ENCODE measurements around the gene AOPEP.

AOPEP gene

GRCh38 chr9:95090023-95090791 lies 363.7 kb downstream of the AOPEP start:
- Histone ChIP-seq H3K27me3 (ENCODE audit: control insufficient read depth in 5 of 5, insufficient read depth in 4 of 5, low read length in 5 of 5) (no peaks in the 10 kb centered on the region), H3K9ac (ENCODE audit: low read length in 5 of 5) (no peak overlapping the region), H3K27ac (ENCODE audit: low read depth, low read length) (no peak overlapping the region), H3K4me1 (ENCODE audit: control insufficient read depth in 5 of 5, insufficient read depth in 5 of 5, low read length in 5 of 5) (peaks cover 9 to 62% (median 39%) of the 10 kb centered on the region in 5 donors), H3K9me3 (ENCODE audit: control insufficient read depth in 5 of 5, low read length in 5 of 5) (no peaks in the 10 kb centered on the region), H3K36me3 (ENCODE audit: control insufficient read depth in 5 of 5, insufficient read depth in 5 of 5, low read length in 5 of 5) (peaks cover 0 to 35% (median 20%) of the 10 kb centered on the region in 5 donors), H3K4me3 (ENCODE audit: low read depth in 1 of 5, low read length in 5 of 5) (no peak overlapping the region)

GRCh38 chr9:95090871-95091577 lies 364.5 kb downstream of the AOPEP start:
- Histone ChIP-seq H3K9me3 (ENCODE audit: control insufficient read depth in 5 of 5, low read length in 5 of 5) (no peaks in the 10 kb centered on the region), H3K4me3 (ENCODE audit: low read depth in 1 of 5, low read length in 5 of 5) (no peak overlapping the region), H3K27ac (ENCODE audit: low read depth, low read length) (peak overlapping the region; percentile 4), H3K36me3 (ENCODE audit: control insufficient read depth in 5 of 5, insufficient read depth in 5 of 5, low read length in 5 of 5) (peaks cover 0 to 27% (median 13%) of the 10 kb centered on the region in 5 donors), H3K9ac (ENCODE audit: low read length in 5 of 5) (peak overlapping the region in 1 of 5 donors; percentile 28), H3K4me1 (ENCODE audit: control insufficient read depth in 5 of 5, insufficient read depth in 5 of 5, low read length in 5 of 5) (peaks cover 9 to 65% (median 39%) of the 10 kb centered on the region in 5 donors), H3K27me3 (ENCODE audit: control insufficient read depth in 5 of 5, insufficient read depth in 4 of 5, low read length in 5 of 5) (no peaks in the 10 kb centered on the region)

- peak overlapping the region in 2 of 5 donors; percentile 28 to 38 for H3K9ac ChIP-seq (ENCODE audit: low read length in 5 of 5)
Observed at GRCh38 chr9:95091601-95092261, 365.2 kb downstream of the AOPEP start.

GRCh38 chr9:95092262-95093072 lies 366.0 kb downstream of the AOPEP start:
- Histone ChIP-seq H3K4me3 (ENCODE audit: low read depth in 1 of 5, low read length in 5 of 5) (no peak overlapping the region), H3K4me1 (ENCODE audit: control insufficient read depth in 5 of 5, insufficient read depth in 5 of 5, low read length in 5 of 5) (peaks cover 9 to 65% (median 39%) of the 10 kb centered on the region in 5 donors), H3K9me3 (ENCODE audit: control insufficient read depth in 5 of 5, low read length in 5 of 5) (peaks cover 0 to 2% (median 0%) of the 10 kb centered on the region in 5 donors), H3K36me3 (ENCODE audit: control insufficient read depth in 5 of 5, insufficient read depth in 5 of 5, low read length in 5 of 5) (peaks cover 0 to 17% (median 7%) of the 10 kb centered on the region in 5 donors), H3K27ac (ENCODE audit: low read depth, low read length) (peak overlapping the region; percentile 37), H3K27me3 (ENCODE audit: control insufficient read depth in 5 of 5, insufficient read depth in 4 of 5, low read length in 5 of 5) (no peaks in the 10 kb centered on the region), H3K9ac (ENCODE audit: low read length in 5 of 5) (no peak overlapping the region)

More at GRCh38 chr9:95091601-95092261, 365.2 kb downstream of the AOPEP start:
- Histone ChIP-seq H3K9me3 (ENCODE audit: control insufficient read depth in 5 of 5, low read length in 5 of 5) (no peaks in the 10 kb centered on the region), H3K4me3 (ENCODE audit: low read depth in 1 of 5, low read length in 5 of 5) (no peak overlapping the region), H3K4me1 (ENCODE audit: control insufficient read depth in 5 of 5, insufficient read depth in 5 of 5, low read length in 5 of 5) (peaks cover 9 to 65% (median 39%) of the 10 kb centered on the region in 5 donors), H3K27me3 (ENCODE audit: control insufficient read depth in 5 of 5, insufficient read depth in 4 of 5, low read length in 5 of 5) (no peaks in the 10 kb centered on the region), H3K36me3 (ENCODE audit: control insufficient read depth in 5 of 5, insufficient read depth in 5 of 5, low read length in 5 of 5) (peaks cover 0 to 20% (median 6%) of the 10 kb centered on the region in 5 donors), H3K27ac (ENCODE audit: low read depth, low read length) (peak overlapping the region; percentile 37)

GRCh38 chr9:95093586-95093985 lies 367.1 kb downstream of the AOPEP start:
- no peaks in the 10 kb centered on the region for H3K27me3 ChIP-seq (ENCODE audit: control insufficient read depth in 5 of 5, insufficient read depth in 4 of 5, low read length in 5 of 5)
- no peak overlapping the region for H3K9ac ChIP-seq (ENCODE audit: low read length in 5 of 5)
- H3K9me3 ChIP-seq (ENCODE audit: control insufficient read depth in 5 of 5, low read length in 5 of 5): peaks cover 0 to 2% (median 0%) of the 10 kb centered on the region in 5 donors
- H3K36me3 ChIP-seq (ENCODE audit: control insufficient read depth in 5 of 5, insufficient read depth in 5 of 5, low read length in 5 of 5): peaks cover 0 to 9% (median 4%) of the 10 kb centered on the region in 5 donors
- peaks cover 9 to 65% (median 39%) of the 10 kb centered on the region in 5 donors for H3K4me1 ChIP-seq (ENCODE audit: control insufficient read depth in 5 of 5, insufficient read depth in 5 of 5, low read length in 5 of 5)
- no peak overlapping the region for H3K4me3 ChIP-seq (ENCODE audit: low read depth in 1 of 5, low read length in 5 of 5)
- H3K27ac ChIP-seq (ENCODE audit: low read depth, low read length): no peak overlapping the region

- peaks cover 0 to 2% (median 0%) of the 10 kb centered on the region in 5 donors for H3K9me3 ChIP-seq (ENCODE audit: control insufficient read depth in 5 of 5, low read length in 5 of 5)
- no peak overlapping the region for H3K9ac ChIP-seq (ENCODE audit: low read length in 5 of 5)
- H3K4me3 ChIP-seq (ENCODE audit: low read depth in 1 of 5, low read length in 5 of 5): no peak overlapping the region
- H3K27ac ChIP-seq (ENCODE audit: low read depth, low read length): no peak overlapping the region
- peaks cover 9 to 63% (median 39%) of the 10 kb centered on the region in 5 donors for H3K4me1 ChIP-seq (ENCODE audit: control insufficient read depth in 5 of 5, insufficient read depth in 5 of 5, low read length in 5 of 5)
- no peaks in the 10 kb centered on the region for H3K27me3 ChIP-seq (ENCODE audit: control insufficient read depth in 5 of 5, insufficient read depth in 4 of 5, low read length in 5 of 5)
- peaks cover 0 to 6% (median 4%) of the 10 kb centered on the region in 5 donors for H3K36me3 ChIP-seq (ENCODE audit: control insufficient read depth in 5 of 5, insufficient read depth in 5 of 5, low read length in 5 of 5)
Observed at GRCh38 chr9:95094002-95094401, 367.5 kb downstream of the AOPEP start.

- Histone ChIP-seq H3K27me3 (ENCODE audit: control insufficient read depth in 5 of 5, insufficient read depth in 4 of 5, low read length in 5 of 5) (no peaks in the 10 kb centered on the region), H3K36me3 (ENCODE audit: control insufficient read depth in 5 of 5, insufficient read depth in 5 of 5, low read length in 5 of 5) (peaks cover 0 to 17% (median 8%) of the 10 kb centered on the region in 5 donors), H3K4me1 (ENCODE audit: control insufficient read depth in 5 of 5, insufficient read depth in 5 of 5, low read length in 5 of 5) (peaks cover 11 to 52% (median 38%) of the 10 kb centered on the region in 5 donors), H3K9ac (ENCODE audit: low read length in 5 of 5) (no peak overlapping the region), H3K4me3 (ENCODE audit: low read depth in 1 of 5, low read length in 5 of 5) (no peak overlapping the region), H3K27ac (ENCODE audit: low read depth, low read length) (no peak overlapping the region), H3K9me3 (ENCODE audit: control insufficient read depth in 5 of 5, low read length in 5 of 5) (peaks cover 0 to 2% (median 0%) of the 10 kb centered on the region in 5 donors)
Observed at GRCh38 chr9:95095641-95096355, 369.3 kb downstream of the AOPEP start.

GRCh38 chr9:95096381-95096780 lies 369.9 kb downstream of the AOPEP start:
- no peak overlapping the region for H3K27ac ChIP-seq (ENCODE audit: low read depth, low read length)
- no peaks in the 10 kb centered on the region for H3K27me3 ChIP-seq (ENCODE audit: control insufficient read depth in 5 of 5, insufficient read depth in 4 of 5, low read length in 5 of 5)
- H3K4me3 ChIP-seq (ENCODE audit: low read depth in 1 of 5, low read length in 5 of 5): no peak overlapping the region
- H3K36me3 ChIP-seq (ENCODE audit: control insufficient read depth in 5 of 5, insufficient read depth in 5 of 5, low read length in 5 of 5): peaks cover 0 to 23% (median 8%) of the 10 kb centered on the region in 5 donors
- H3K4me1 ChIP-seq (ENCODE audit: control insufficient read depth in 5 of 5, insufficient read depth in 5 of 5, low read length in 5 of 5): peaks cover 11 to 46% (median 32%) of the 10 kb centered on the region in 5 donors
- H3K9me3 ChIP-seq (ENCODE audit: control insufficient read depth in 5 of 5, low read length in 5 of 5): peaks cover 0 to 2% (median 0%) of the 10 kb centered on the region in 5 donors
- no peak overlapping the region for H3K9ac ChIP-seq (ENCODE audit: low read length in 5 of 5)

GRCh38 chr9:95096807-95097206 lies 370.3 kb downstream of the AOPEP start:
- no peak overlapping the region for H3K4me3 ChIP-seq (ENCODE audit: low read depth in 1 of 5, low read length in 5 of 5)
- H3K36me3 ChIP-seq (ENCODE audit: control insufficient read depth in 5 of 5, insufficient read depth in 5 of 5, low read length in 5 of 5): peaks cover 0 to 23% (median 8%) of the 10 kb centered on the region in 5 donors
- no peak overlapping the region for H3K27ac ChIP-seq (ENCODE audit: low read depth, low read length)
- H3K9ac ChIP-seq (ENCODE audit: low read length in 5 of 5): no peak overlapping the region
- peaks cover 0 to 2% (median 0%) of the 10 kb centered on the region in 5 donors for H3K9me3 ChIP-seq (ENCODE audit: control insufficient read depth in 5 of 5, low read length in 5 of 5)
- H3K27me3 ChIP-seq (ENCODE audit: control insufficient read depth in 5 of 5, insufficient read depth in 4 of 5, low read length in 5 of 5): no peaks in the 10 kb centered on the region
- H3K4me1 ChIP-seq (ENCODE audit: control insufficient read depth in 5 of 5, insufficient read depth in 5 of 5, low read length in 5 of 5): peaks cover 7 to 42% (median 28%) of the 10 kb centered on the region in 5 donors

All from subcutaneous abdominal adipose tissue (tissue), 5 donors.